IMR-90 (cell line): ENCODE data around the gene RNU6-1. TPM values are rescaled to one million over a fixed set of nuclear protein-coding genes. Genes with fewer than 3 reads are reported as not detected.

Experiments
- ATAC-seq: fragments of 200-7000 bp; cut with Tn5 transposase; 2 replicates; pipeline ENCODE4 v1.9.1; 2020; ENCODE audit warnings: low read depth, mild to moderate bottlenecking, moderate library complexity
- BruUV-seq: library from RNA; stranded (reverse); fragments of 400-500 nt; replicated peaks from 2 replicates; lab custom pipeline; 2021; lab: Mats Ljungman, UMichigan
- CTCF ChIA-PET: fragments of 300-600 bp; formaldehyde crosslinking; extraction: SDS; loops from one replicate; lab custom pipeline; 2021; ENCODE audit warnings: antibody characterized with exemption; lab: Yijun Ruan, JAX
- POLR2A ChIA-PET: fragments of 300-600 bp; sonication (Branson Sonifier 250); formaldehyde crosslinking; loops from one replicate; lab custom pipeline; 2022; ENCODE audit warnings: antibody characterized with exemption; ENCODE audit not compliant: unreplicated experiment; lab: Charles Lee
- DNase-seq: peaks from one replicate; pipeline ENCODE4 v3.0.0; 2013
- H2AFZ ChIP-seq: replicated peaks from 2 replicates; pipeline ENCODE3; 2013; ENCODE audit warnings: low read length, mild to moderate bottlenecking; ENCODE audit not compliant: poor library complexity
- H2AK5ac ChIP-seq: 2 replicates; pipeline ENCODE4 v1.6.1; 2013; ENCODE audit warnings: low read depth, low read length, inconsistent platforms
- H2AK9ac ChIP-seq: replicated peaks from 2 replicates; pipeline ENCODE3; 2013; ENCODE audit warnings: mild to moderate bottlenecking, low read depth, low read length, moderate library complexity; ENCODE audit not compliant: poor library complexity
- H2BK120ac ChIP-seq: 2 replicates; pipeline ENCODE4 v1.6.1; 2013; ENCODE audit warnings: low read depth, low read length, inconsistent platforms
- H2BK15ac ChIP-seq: 3 replicates; pipeline ENCODE4 v1.6.1; 2013; ENCODE audit warnings: low read depth, low read length, inconsistent platforms
- H2BK20ac ChIP-seq: 2 replicates; pipeline ENCODE4 v1.6.1; 2013; ENCODE audit warnings: low read depth, mild to moderate bottlenecking, inconsistent platforms, low read length, moderate library complexity
- H2BK5ac ChIP-seq: 2 replicates; pipeline ENCODE4 v1.6.1; 2013; ENCODE audit warnings: mild to moderate bottlenecking, low read depth, low read length, inconsistent platforms; ENCODE audit not compliant: poor library complexity, severe bottlenecking
- H3K14ac ChIP-seq: replicated peaks from 2 replicates; pipeline ENCODE4 v1.6.1; 2013; ENCODE audit warnings: low read depth, low read length, inconsistent platforms
- H3K18ac ChIP-seq: 2 replicates; pipeline ENCODE4 v1.6.1; 2013; ENCODE audit warnings: low read depth, low read length, control low read depth
- H3K23ac ChIP-seq: 2 replicates; pipeline ENCODE4 v1.6.1; 2013; ENCODE audit warnings: low read depth, low read length, inconsistent platforms
- H3K27ac ChIP-seq: 2 replicates; pipeline ENCODE4 v1.5.1; 2013; ENCODE audit warnings: mild to moderate bottlenecking, control low read depth, low read length; ENCODE audit not compliant: insufficient read depth
- H3K27me3 ChIP-seq: 2 replicates; pipeline ENCODE4 v1.6.1; 2013; ENCODE audit warnings: low read length; ENCODE audit not compliant: control insufficient read depth, insufficient read depth
- H3K36me3 ChIP-seq: 2 replicates; pipeline ENCODE4 v1.6.1; 2013; ENCODE audit warnings: low read length, mixed read lengths; ENCODE audit not compliant: control insufficient read depth, insufficient read depth
- H3K4ac ChIP-seq: 2 replicates; pipeline ENCODE4 v1.6.1; 2013; ENCODE audit warnings: low read depth, low read length, inconsistent platforms
- H3K4me1 ChIP-seq: 2 replicates; pipeline ENCODE4 v1.6.1; 2013; ENCODE audit warnings: low read length, mixed read lengths; ENCODE audit not compliant: control insufficient read depth, insufficient read depth
- H3K4me2 ChIP-seq: 2 replicates; pipeline ENCODE4 v1.6.1; 2013; ENCODE audit warnings: low read depth, mild to moderate bottlenecking, control low read depth, low read length, moderate library complexity
- H3K4me3 ChIP-seq: 2 replicates; pipeline ENCODE4 v1.5.1; 2013; ENCODE audit warnings: low read depth, mild to moderate bottlenecking, control low read depth, low read length, moderate library complexity; ENCODE audit not compliant: insufficient read depth
- H3K56ac ChIP-seq: 2 replicates; pipeline ENCODE4 v1.6.1; 2013; ENCODE audit warnings: low read length, inconsistent platforms; ENCODE audit not compliant: insufficient read depth; ENCODE audit errors: extremely low read depth
- H3K79me1 ChIP-seq, 2 experiments: 2 replicates each; pipeline ENCODE4 v1.6.1; 2013; ENCODE audit warnings: low read length in 2 of 2, inconsistent platforms in 1 of 2, low read depth in 1 of 2
- H3K9ac ChIP-seq: 2 replicates; pipeline ENCODE4 v1.6.1; 2013; ENCODE audit warnings: low read depth, low read length, control low read depth
- H3K9me1 ChIP-seq: 2 replicates; pipeline ENCODE4 v1.6.1; 2013; ENCODE audit warnings: low read length, inconsistent platforms; ENCODE audit not compliant: insufficient read depth
- H3K9me3 ChIP-seq: 2 replicates; pipeline ENCODE4 v1.6.1; 2013; ENCODE audit warnings: low read length; ENCODE audit not compliant: control insufficient read depth, insufficient read depth
- H4K20me1 ChIP-seq: 2 replicates; pipeline ENCODE4 v1.6.1; 2013; ENCODE audit warnings: low read length, inconsistent platforms; ENCODE audit not compliant: insufficient read depth
- H4K5ac ChIP-seq: 2 replicates; pipeline ENCODE4 v1.6.1; 2013; ENCODE audit warnings: mild to moderate bottlenecking, low read depth, low read length, control low read depth
- H4K8ac ChIP-seq, 2 experiments: 2 replicates each; pipeline ENCODE4 v1.6.1; 2013; ENCODE audit warnings: low read depth in 2 of 2, low read length in 2 of 2, control low read depth in 1 of 2, inconsistent platforms in 1 of 2
- H4K91ac ChIP-seq: 2 replicates; pipeline ENCODE4 v1.6.1; 2013; ENCODE audit warnings: low read depth, low read length, inconsistent platforms; ENCODE audit not compliant: insufficient read depth
- BHLHE40 ChIP-seq: fragments of 150-350 bp; IDR thresholded peaks from 2 replicates; pipeline ENCODE4 v1.6.1; 2016; ENCODE audit warnings: mild to moderate bottlenecking, low read depth, low read length
- CEBPB ChIP-seq: IDR thresholded peaks from 2 replicates; pipeline ENCODE4 v1.6.1; 2012; ENCODE audit warnings: low read depth, low read length, improper control_type of control experiment
- CHD1 ChIP-seq: IDR thresholded peaks from 2 replicates; pipeline ENCODE4 v1.6.1; 2012; ENCODE audit warnings: low read depth, low read length, improper control_type of control experiment
- CTCF ChIP-seq: conservative IDR thresholded peaks from 2 replicates; pipeline ENCODE4 v1.5.1; 2012; ENCODE audit warnings: mild to moderate bottlenecking, low read depth, low read length, improper control_type of control experiment
- ELK1 ChIP-seq: fragments of 150-350 bp; IDR thresholded peaks from 2 replicates; pipeline ENCODE4 v1.6.1; 2016; ENCODE audit warnings: low read depth, mild to moderate bottlenecking, low read length, moderate library complexity, borderline replicate concordance
- POLR2A ChIP-seq: IDR thresholded peaks from 2 replicates; pipeline ENCODE4 v1.6.1; 2012; ENCODE audit warnings: mild to moderate bottlenecking, low read depth, low read length
- RCOR1 ChIP-seq: IDR thresholded peaks from 2 replicates; pipeline ENCODE4 v1.6.1; 2012; ENCODE audit warnings: mild to moderate bottlenecking, low read length, improper control_type of control experiment; ENCODE audit not compliant: insufficient replicate concordance
- SMC3 ChIP-seq: fragments of 150-350 bp; IDR thresholded peaks from 2 replicates; pipeline ENCODE4 v1.6.1; 2016; ENCODE audit warnings: low read depth, mild to moderate bottlenecking, antibody characterized with exemption, low read length, moderate library complexity
- USF2 ChIP-seq: fragments of 150-350 bp; IDR thresholded peaks from 2 replicates; pipeline ENCODE4 v1.6.1; 2017; ENCODE audit warnings: mild to moderate bottlenecking, antibody characterized with exemption, low read length, low read depth
- WGBS, 2 experiments: methylation state at CpG; one replicate each; pipeline versions ENCODE4 v1.1.5 to v1.1.7; 2013; ENCODE audit warnings: missing lambda C conversion rate in 2 of 2; ENCODE audit not compliant: insufficient read length in 1 of 2; ENCODE audit errors: extremely low coverage in 2 of 2; 5-methylcytosine and 5-hydroxymethylcytosine counted together
- dilution Hi-C: fragments of 300-500 bp; cut with HindIII; formaldehyde crosslinking; loops from one replicate; pipeline ENCODE4 v1.14.3; 2018; ENCODE audit warnings: low sequenced_read_pairs; ENCODE audit not compliant: unreplicated experiment
- in situ Hi-C: fragments of 300-500 bp; cut with MboI; formaldehyde crosslinking; loops from 3 replicates; pipeline ENCODE4 v1.14.3; 2019; ENCODE audit warnings: low sequenced_read_pairs, inconsistent platforms, mixed read lengths
- intact Hi-C: fragments of 100-400 bp; cut with micrococcal nuclease; formaldehyde crosslinking; loops from 2 replicates; pipeline ENCODE4 v1.10.0; 2022
- polyA plus RNA-seq, 3 experiments: library from polyadenylated mRNA; depleted of rRNA; stranded (reverse); fragments of >200 nt; gene quantifications; 2 replicates each; pipeline ENCODE4 v1.2.3, GENCODE V29; 2012; ENCODE audit warnings: low replicate concordance in 1 of 3
- total RNA-seq: library from RNA; depleted of rRNA; stranded (reverse); fragments of >200 nt; gene quantifications from 2 replicates; pipeline ENCODE4 v1.2.3, GENCODE V29; 2012

RNU6-1 gene
- total and polyA plus RNA-seq, 2 of the 4 experiments (the other 2 are of a cell fraction) = not detected

- no peak overlapping the region for H3K56ac ChIP-seq
- POLR2A ChIA-PET = no interaction called here
Observed at GRCh38 chr15:67857220-67857619, 17.4 kb upstream of the RNU6-1 start.

More at GRCh38 chr15:67857220-67857619, 17.4 kb upstream of the RNU6-1 start:
- H2AFZ ChIP-seq = peak overlapping the region; percentile 67
- ATAC-seq = no peak
- H3K27ac ChIP-seq = no peak overlapping the region
- no peak overlapping the region for H4K8ac ChIP-seq
- no peaks in the 10 kb centered on the region for H3K9me1 ChIP-seq
- no peaks in the 10 kb centered on the region for H3K4me1 ChIP-seq
- no peaks in the 10 kb centered on the region for H4K20me1 ChIP-seq
- no peak overlapping the region for H3K9ac ChIP-seq
- no peak overlapping the region for H3K14ac ChIP-seq
- in situ Hi-C loops = no loop called here
- dilution Hi-C loops = no loop called here
- no peaks in the 10 kb centered on the region for H3K9me3 ChIP-seq
- CTCF ChIA-PET = no interaction called here
- TF ChIP-seq RCOR1 (no peak), SMC3 (no peak), CHD1 (no peak), POLR2A (no peak), ELK1 (no peak), CTCF (no peak), BHLHE40 (no peak), CEBPB (no peak), USF2 (no peak)
- no peak overlapping the region for H2AK5ac ChIP-seq
- no peak for DNase-seq
- no peak overlapping the region for H4K5ac ChIP-seq
- H2AK9ac ChIP-seq = no peak overlapping the region
- no peak overlapping the region for H3K4ac ChIP-seq
- no peak overlapping the region for H3K18ac ChIP-seq
- H3K27me3 ChIP-seq = peaks cover 2% of the 10 kb centered on the region
- H3K36me3 ChIP-seq = no peaks in the 10 kb centered on the region
- H3K4me2 ChIP-seq = no peak overlapping the region
- H4K91ac ChIP-seq = no peak overlapping the region
- no peak overlapping the region for H2BK20ac ChIP-seq
- BruUV-seq = no TSS peak
- no peaks in the 10 kb centered on the region for H3K79me1 ChIP-seq
- no peak overlapping the region for H2BK120ac ChIP-seq
- H2BK5ac ChIP-seq = no peak overlapping the region
- WGBS, 2 experiments = 73% methylated on average over 2 of the region's 3 CpGs; no CpG with 5 or more reads in 1 of the 2 experiments
- H2BK15ac ChIP-seq = no peak overlapping the region
- no peak overlapping the region for H3K4me3 ChIP-seq
- no peak overlapping the region for H3K23ac ChIP-seq
- intact Hi-C loops = no loop called here
